GM06990 (cell line): Measurements from ENCODE around the gene DESI2.
"Not testable (repeated sequence)": the region's sequence is repeated elsewhere in the genome, so short reads cannot be mapped to it uniquely, and the experiment has no call there.

Experiments used
- DNase-seq: peaks from one replicate; pipeline ENCODE4 v3.0.0-alpha.2; 2011; ENCODE audit not compliant: insufficient read length; ENCODE audit errors: extremely low read depth
- H3K27me3 ChIP-seq: replicated peaks from 2 replicates; pipeline ENCODE4 v1.6.0; 2011; ENCODE audit warnings: low read length; ENCODE audit not compliant: control insufficient read depth, insufficient read depth
- H3K36me3 ChIP-seq: 2 replicates; pipeline ENCODE4 v1.5.1; 2011; ENCODE audit warnings: low read length; ENCODE audit not compliant: control insufficient read depth, insufficient read depth
- H3K4me3 ChIP-seq: replicated peaks from 2 replicates; pipeline ENCODE4 v1.5.1; 2011; ENCODE audit warnings: low read depth, mild to moderate bottlenecking, control low read depth, low read length
- TF ChIP-seq, protein P1 (sequence below): IDR thresholded peaks from 2 replicates; pipeline ENCODE4 v1.5.1; 2011; ENCODE audit warnings: low read length, control low read depth, mild to moderate bottlenecking, inconsistent platforms; ENCODE audit not compliant: insufficient read depth, poor library complexity, severe bottlenecking

Gene DESI2

DNA sequence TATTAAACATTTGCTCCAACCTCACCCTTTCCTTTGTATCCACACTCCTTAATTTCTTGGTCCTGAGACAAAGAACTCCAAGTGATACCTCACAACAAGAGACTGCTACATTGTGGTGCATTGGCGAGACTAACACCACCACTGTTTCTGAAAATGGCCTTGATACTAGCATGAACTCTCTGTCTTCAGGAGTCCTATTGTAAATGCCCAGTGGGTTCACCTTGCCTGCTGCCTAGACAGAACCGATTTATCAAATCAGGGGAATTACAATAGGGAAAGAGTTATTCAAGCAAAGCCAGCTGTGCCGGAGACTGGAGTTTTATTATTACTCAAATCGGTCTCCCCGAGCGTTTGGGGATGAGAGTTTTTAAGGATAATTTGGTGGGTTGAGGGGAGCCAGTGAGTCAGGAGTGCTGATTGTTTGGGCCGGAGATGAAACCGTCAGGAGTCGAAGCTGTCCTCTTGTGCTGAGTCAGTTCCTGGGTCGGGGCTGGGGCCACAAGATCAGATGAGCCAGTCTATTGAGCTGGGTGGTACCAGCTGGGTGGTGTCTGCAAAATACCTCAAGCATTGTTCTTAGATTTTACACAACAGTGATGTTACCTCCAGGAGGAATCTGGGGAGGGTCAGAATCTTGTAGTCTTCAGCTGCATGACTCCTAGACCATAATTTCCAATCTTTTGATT lies 83.1 kb downstream of the DESI2 start:
- no peak for DNase-seq
- H3K36me3 ChIP-seq, result no peaks in the 10 kb centered on the region

DNA sequence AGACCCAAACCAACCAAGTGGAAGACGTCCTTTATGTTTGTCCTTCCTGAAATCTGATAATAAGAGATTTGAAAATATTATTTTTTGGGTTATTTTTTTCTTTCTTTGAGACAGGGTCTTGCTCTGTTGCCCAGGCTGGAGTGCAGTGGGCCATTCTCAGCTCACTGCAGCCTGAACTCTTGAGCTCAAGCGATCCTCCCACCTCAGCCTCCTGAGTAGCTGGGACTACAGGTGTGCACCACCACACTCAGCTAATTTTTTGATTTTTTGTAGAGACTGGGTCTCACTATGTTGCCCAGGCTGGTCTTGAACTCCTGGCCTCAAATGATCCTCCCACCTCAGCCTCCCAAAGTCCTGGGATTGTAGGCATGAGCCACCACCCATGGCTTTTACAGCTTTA lies 86.2 kb downstream of the DESI2 start:
- H3K27me3 ChIP-seq, H3K4me3 ChIP-seq, DNase-seq, H3K36me3 ChIP-seq: not testable (repeated sequence)

More for the DNA sequence above, 83.1 kb downstream of the DESI2 start:
- no peak overlapping the region for H3K4me3 ChIP-seq
- TF ChIP-seq, protein P1, sequence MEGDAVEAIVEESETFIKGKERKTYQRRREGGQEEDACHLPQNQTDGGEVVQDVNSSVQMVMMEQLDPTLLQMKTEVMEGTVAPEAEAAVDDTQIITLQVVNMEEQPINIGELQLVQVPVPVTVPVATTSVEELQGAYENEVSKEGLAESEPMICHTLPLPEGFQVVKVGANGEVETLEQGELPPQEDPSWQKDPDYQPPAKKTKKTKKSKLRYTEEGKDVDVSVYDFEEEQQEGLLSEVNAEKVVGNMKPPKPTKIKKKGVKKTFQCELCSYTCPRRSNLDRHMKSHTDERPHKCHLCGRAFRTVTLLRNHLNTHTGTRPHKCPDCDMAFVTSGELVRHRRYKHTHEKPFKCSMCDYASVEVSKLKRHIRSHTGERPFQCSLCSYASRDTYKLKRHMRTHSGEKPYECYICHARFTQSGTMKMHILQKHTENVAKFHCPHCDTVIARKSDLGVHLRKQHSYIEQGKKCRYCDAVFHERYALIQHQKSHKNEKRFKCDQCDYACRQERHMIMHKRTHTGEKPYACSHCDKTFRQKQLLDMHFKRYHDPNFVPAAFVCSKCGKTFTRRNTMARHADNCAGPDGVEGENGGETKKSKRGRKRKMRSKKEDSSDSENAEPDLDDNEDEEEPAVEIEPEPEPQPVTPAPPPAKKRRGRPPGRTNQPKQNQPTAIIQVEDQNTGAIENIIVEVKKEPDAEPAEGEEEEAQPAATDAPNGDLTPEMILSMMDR, result no peak
- no peaks in the 10 kb centered on the region; the same call in none of the 2 replicates for H3K27me3 ChIP-seq

DNA sequence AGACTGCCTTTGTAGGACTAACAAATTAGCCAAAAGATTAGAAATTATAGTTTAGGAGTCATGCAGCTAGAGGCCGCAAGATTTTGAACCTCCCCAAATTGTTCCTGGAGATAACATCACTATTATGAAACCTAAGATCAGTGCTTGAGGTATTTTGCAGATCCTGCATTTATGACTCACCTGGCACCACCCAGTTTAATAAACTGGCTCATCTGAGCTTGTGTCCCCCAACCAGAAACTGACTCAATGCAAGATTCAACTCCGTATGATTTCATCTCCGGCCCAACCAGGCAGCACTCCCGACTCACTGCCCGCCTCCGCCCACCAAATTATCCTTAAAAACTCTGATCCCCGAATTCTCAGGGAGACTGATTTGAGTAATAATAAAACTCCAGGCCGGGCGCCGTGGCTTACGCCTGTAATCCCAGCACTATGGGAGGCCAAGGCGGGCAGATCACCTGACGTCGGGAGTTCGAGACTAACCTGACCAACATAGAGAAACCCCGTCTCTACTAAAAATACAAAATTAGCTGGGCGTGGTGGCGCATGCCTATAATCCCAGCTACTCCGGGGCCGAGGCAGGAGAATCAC lies 87.2 kb downstream of the DESI2 start:
- DNase-seq, H3K36me3 ChIP-seq, H3K4me3 ChIP-seq, H3K27me3 ChIP-seq: not testable (repeated sequence)

DNA sequence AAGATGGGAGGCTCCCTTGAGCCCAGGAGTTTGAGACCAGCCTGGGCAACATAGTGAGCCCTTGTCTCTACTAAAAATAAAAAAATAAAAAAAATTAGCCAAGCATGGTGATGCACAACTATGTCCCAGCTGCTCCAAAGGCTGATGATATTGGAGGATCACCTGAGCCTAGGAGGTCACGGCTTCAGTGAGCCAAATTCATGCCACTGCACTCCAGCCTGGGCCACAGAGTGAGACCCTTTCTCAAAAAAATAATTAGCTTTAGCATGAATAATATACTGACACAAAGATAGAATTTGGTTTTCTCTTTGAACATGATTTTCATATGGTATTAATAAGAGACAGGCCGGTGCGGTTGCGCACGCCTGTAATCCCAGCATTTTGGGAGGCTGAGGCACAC lies 88.8 kb downstream of the DESI2 start:
- H3K4me3 ChIP-seq, result no peak overlapping the region
- DNase-seq, result no peak
- no peaks in the 10 kb centered on the region for H3K27me3 ChIP-seq
- TF ChIP-seq, protein P1, result no peak
- H3K36me3 ChIP-seq, result no peaks in the 10 kb centered on the region

DNA sequence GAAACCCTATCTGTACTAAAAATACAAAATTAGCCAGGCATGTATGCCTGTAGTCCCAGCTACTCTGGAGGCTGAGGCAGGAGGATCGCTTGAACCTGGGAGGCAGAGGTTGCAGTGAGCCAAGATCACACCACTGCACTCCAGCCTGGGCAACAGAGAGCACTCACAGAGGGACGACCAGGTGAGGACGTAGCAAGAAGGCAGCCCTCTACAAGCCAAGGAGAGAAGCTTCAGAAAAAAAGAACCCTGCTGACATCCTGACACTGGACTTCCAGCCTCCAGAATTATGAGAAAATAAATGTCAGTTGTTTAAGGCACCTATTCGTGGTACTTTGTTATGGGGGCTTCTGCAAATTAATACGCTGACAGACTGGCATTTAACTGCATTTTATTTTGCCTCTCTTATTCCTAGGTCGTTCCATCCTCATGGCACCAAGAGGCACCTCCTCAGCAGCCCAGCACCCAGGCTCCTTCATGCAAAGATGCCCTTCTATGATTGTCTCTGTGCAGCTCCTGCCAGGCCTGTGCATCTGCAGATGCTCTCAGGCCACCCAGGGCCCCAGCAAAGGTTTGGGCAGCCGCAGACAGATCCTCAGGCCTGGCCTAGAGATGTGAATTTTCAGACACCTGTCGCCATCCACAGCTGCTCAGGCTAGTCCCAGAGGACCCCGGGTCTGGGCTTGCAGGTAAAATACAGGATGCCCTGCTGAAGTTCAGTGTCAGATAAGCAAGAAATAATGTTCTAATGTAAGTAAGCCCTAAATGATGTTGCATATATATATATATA lies 96.5 kb downstream of the DESI2 start:
- H3K4me3 ChIP-seq, result no peak overlapping the region
- H3K27me3 ChIP-seq, result no peaks in the 10 kb centered on the region; the same call in 1 of the 2 replicates
- TF ChIP-seq, protein P1, result no peak
- no peak for DNase-seq
- no peaks in the 10 kb centered on the region for H3K36me3 ChIP-seq

DNA sequence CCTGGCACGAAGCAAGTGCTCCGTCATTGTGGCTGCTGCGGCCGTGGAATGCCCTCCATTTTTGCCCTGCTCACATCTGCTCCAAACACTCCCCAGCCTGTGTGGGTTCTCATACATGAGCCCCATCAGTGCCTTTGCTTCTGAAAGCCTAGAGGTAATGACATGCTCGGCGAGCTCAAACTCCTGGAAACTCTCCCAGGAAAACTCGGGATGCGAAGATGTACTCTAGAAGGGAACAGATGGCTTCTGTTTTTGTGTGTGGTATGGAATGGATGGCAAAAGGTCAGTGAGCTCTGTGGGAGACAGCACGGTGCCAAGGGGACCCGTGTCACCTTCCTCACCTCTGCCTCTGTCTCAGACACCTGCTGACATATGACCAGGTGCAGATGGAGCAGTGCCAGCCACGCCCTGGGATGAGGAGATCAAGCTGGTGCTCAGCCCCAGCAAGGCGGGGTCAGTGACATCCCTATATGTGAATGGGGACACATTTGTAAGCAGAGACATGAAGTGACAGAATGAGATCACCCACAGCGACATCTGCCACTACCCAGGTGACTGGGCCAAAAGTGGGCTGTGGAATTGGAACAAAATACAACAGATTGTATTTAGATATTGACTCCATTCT lies 98.5 kb downstream of the DESI2 start:
- no peaks in the 10 kb centered on the region; the same call in 1 of the 2 replicates for H3K27me3 ChIP-seq
- H3K36me3 ChIP-seq, result no peaks in the 10 kb centered on the region
- DNase-seq, result no peak
- no peak overlapping the region for H3K4me3 ChIP-seq
- TF ChIP-seq, protein P1, result no peak
